ENCODE data around the gene SH3TC2. TPM values are rescaled to one million over a fixed set of nuclear protein-coding genes. Genes with fewer than 3 reads are reported as not detected.

The SH3TC2 gene
- total RNA-seq, 1 experiment from 2014 or later, result 32.0 TPM

- Histone ChIP-seq H3K27ac (ENCODE audit: low read length) (no peak overlapping the region), H4K20me1 (ENCODE audit: low read length) (no peaks in the 10 kb centered on the region), H3K79me2 (ENCODE audit: low read length) (no peaks in the 10 kb centered on the region), H3K9ac (ENCODE audit: low read length) (no peak overlapping the region), H3F3A (ENCODE audit: low read length, unreplicated experiment) (peaks cover 17% of the 10 kb centered on the region), H3K4me1 (ENCODE audit: insufficient read depth, low read length) (peaks cover 83% of the 10 kb centered on the region), H3K9me3 (ENCODE audit: low read length) (no peaks in the 10 kb centered on the region), H3K27me3 (ENCODE audit: low read length) (no peaks in the 10 kb centered on the region), H2AFZ (ENCODE audit: low read length) (no peak overlapping the region), H3K36me3 (ENCODE audit: low read depth, low read length) (no peaks in the 10 kb centered on the region), H3K4me3 (ENCODE audit: low read length) (no peak overlapping the region), H3K9me2 (replicated peaks; ENCODE audit: low read length) (no peaks in the 10 kb centered on the region), H3K4me2 (ENCODE audit: low read length) (no peak overlapping the region)
- no TSS peak for BruUV-seq (replicated peaks)
- no peak for TF ChIP-seq EZH2 (IDR thresholded peaks at IDR 0.05; ENCODE audit: low read length, unreplicated experiment)
- TF ChIP-seq EZH2phosphoT487 (IDR thresholded peaks at IDR 0.05; ENCODE audit: borderline replicate concordance, low read length), result no peak
- TF ChIP-seq, protein P1, sequence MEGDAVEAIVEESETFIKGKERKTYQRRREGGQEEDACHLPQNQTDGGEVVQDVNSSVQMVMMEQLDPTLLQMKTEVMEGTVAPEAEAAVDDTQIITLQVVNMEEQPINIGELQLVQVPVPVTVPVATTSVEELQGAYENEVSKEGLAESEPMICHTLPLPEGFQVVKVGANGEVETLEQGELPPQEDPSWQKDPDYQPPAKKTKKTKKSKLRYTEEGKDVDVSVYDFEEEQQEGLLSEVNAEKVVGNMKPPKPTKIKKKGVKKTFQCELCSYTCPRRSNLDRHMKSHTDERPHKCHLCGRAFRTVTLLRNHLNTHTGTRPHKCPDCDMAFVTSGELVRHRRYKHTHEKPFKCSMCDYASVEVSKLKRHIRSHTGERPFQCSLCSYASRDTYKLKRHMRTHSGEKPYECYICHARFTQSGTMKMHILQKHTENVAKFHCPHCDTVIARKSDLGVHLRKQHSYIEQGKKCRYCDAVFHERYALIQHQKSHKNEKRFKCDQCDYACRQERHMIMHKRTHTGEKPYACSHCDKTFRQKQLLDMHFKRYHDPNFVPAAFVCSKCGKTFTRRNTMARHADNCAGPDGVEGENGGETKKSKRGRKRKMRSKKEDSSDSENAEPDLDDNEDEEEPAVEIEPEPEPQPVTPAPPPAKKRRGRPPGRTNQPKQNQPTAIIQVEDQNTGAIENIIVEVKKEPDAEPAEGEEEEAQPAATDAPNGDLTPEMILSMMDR (conservative IDR thresholded peaks at IDR 0.05; ENCODE audit: low read depth, low read length), result no peak
- CTCF ChIA-PET, result no interaction called here
- POLR2A ChIA-PET (ENCODE audit: unreplicated experiment), result no interaction called here
- intact Hi-C loops (cut with micrococcal nuclease), result loop anchor here (5.0 kb wide), 1 partner anchor 260 kb away; no protein-coding TSS in a partner anchor
- no peak for ATAC-seq
- DNase-seq, result no peak
These were observed 95.1 kb downstream of the SH3TC2 start for GRCh38 chr5:148967783-148968182.

GRCh38 chr5:148966938-148967337, 95.9 kb downstream of the SH3TC2 start:
- no TSS peak for BruUV-seq (replicated peaks)
- Histone ChIP-seq H2AFZ (ENCODE audit: low read length) (no peak overlapping the region), H3K4me3 (ENCODE audit: low read length) (no peak overlapping the region), H3K9me3 (ENCODE audit: low read length) (no peaks in the 10 kb centered on the region), H3K36me3 (ENCODE audit: low read depth, low read length) (no peaks in the 10 kb centered on the region), H3K27me3 (ENCODE audit: low read length) (no peaks in the 10 kb centered on the region), H3K4me2 (ENCODE audit: low read length) (peak overlapping the region; percentile 15; the same call in 1 of the 2 replicates), H3K9me2 (replicated peaks; ENCODE audit: low read length) (no peaks in the 10 kb centered on the region), H3F3A (ENCODE audit: low read length, unreplicated experiment) (peaks cover 8% of the 10 kb centered on the region), H3K9ac (ENCODE audit: low read length) (0 out of 2 replicates have a peak overlapping the region, but pooled peaks have one; percentile 37), H3K27ac (ENCODE audit: low read length) (peak overlapping the region; percentile 77), H4K20me1 (ENCODE audit: low read length) (no peaks in the 10 kb centered on the region), H3K4me1 (ENCODE audit: insufficient read depth, low read length) (peaks cover 83% of the 10 kb centered on the region), H3K79me2 (ENCODE audit: low read length) (no peaks in the 10 kb centered on the region)
- ChIA-PET CTCF (interaction anchor here (1.2 kb wide), 1 partner anchor 148 kb away, joined by 4 read pairs; no protein-coding TSS in a partner anchor), POLR2A (ENCODE audit: unreplicated experiment) (interaction anchor here (0.5 to 1.3 kb wide), 3 partner anchors 30 to 54 kb away, joined by 3 to 6 read pairs (median 3); no protein-coding TSS in a partner anchor)
- ATAC-seq (no peak), DNase-seq (no peak)
- intact Hi-C loops (cut with micrococcal nuclease), result loop anchor here (5.0 kb wide), 1 partner anchor 260 kb away; no protein-coding TSS in a partner anchor
- TF ChIP-seq, protein P1 (conservative IDR thresholded peaks at IDR 0.05; ENCODE audit: low read depth, low read length), result no peak
- TF ChIP-seq EZH2phosphoT487 (IDR thresholded peaks at IDR 0.05; ENCODE audit: borderline replicate concordance, low read length) (no peak), EZH2 (IDR thresholded peaks at IDR 0.05; ENCODE audit: low read length, unreplicated experiment) (no peak)

- ChIA-PET CTCF (interaction anchor here (0.6 to 1.2 kb wide), 3 partner anchors 69 to 148 kb away, joined by 3 to 4 read pairs (median 3); no protein-coding TSS in a partner anchor), POLR2A (ENCODE audit: unreplicated experiment) (interaction anchor here (0.7 to 1.3 kb wide), 5 partner anchors 21 to 140 kb away, joined by 3 to 6 read pairs (median 3); no protein-coding TSS in a partner anchor)
- Histone ChIP-seq H2AFZ (ENCODE audit: low read length) (no peak overlapping the region), H3K36me3 (ENCODE audit: low read depth, low read length) (no peaks in the 10 kb centered on the region), H3K9me3 (ENCODE audit: low read length) (no peaks in the 10 kb centered on the region), H3K27me3 (ENCODE audit: low read length) (no peaks in the 10 kb centered on the region), H3K4me1 (ENCODE audit: insufficient read depth, low read length) (peaks cover 85% of the 10 kb centered on the region), H3K4me2 (ENCODE audit: low read length) (peak overlapping the region; percentile 15), H3K9me2 (replicated peaks; ENCODE audit: low read length) (no peaks in the 10 kb centered on the region), H4K20me1 (ENCODE audit: low read length) (no peaks in the 10 kb centered on the region), H3K9ac (ENCODE audit: low read length) (peak overlapping the region; percentile 37), H3K79me2 (ENCODE audit: low read length) (no peaks in the 10 kb centered on the region), H3F3A (ENCODE audit: low read length, unreplicated experiment) (peaks cover 10% of the 10 kb centered on the region), H3K4me3 (ENCODE audit: low read length) (no peak overlapping the region), H3K27ac (ENCODE audit: low read length) (peak overlapping the region; percentile 77)
- BruUV-seq (replicated peaks), result TSS peak; percentile 57
- intact Hi-C loops (cut with micrococcal nuclease), result loop anchor here (5.0 kb wide), 1 partner anchor 261 kb away; no protein-coding TSS in a partner anchor
- TF ChIP-seq, protein P1 (conservative IDR thresholded peaks at IDR 0.05; ENCODE audit: low read depth, low read length), result no peak
- TF ChIP-seq EZH2phosphoT487 (IDR thresholded peaks at IDR 0.05; ENCODE audit: borderline replicate concordance, low read length), result no peak
- TF ChIP-seq EZH2 (IDR thresholded peaks at IDR 0.05; ENCODE audit: low read length, unreplicated experiment), result no peak
- DNase-seq (no peak), ATAC-seq (no peak)
These were observed 96.5 kb downstream of the SH3TC2 start for GRCh38 chr5:148966348-148966747.
